Activated naive CD8-positive, alpha-beta T cell treated with anti-CD3 and anti-CD28 coated beads, Interleukin-2, amount 10 ng/mL, durations not matched to agents 7 days and 5 days (primary cell): Measurements from ENCODE around the gene BOD1L1. TPM values are rescaled to one million over a fixed set of nuclear protein-coding genes. Genes with fewer than 3 reads are reported as not detected.

Experiments used
- ATAC-seq: fragments of 150-1000 bp; cut with Tn5 transposase; one replicate; pipeline ENCODE4 v1.10.0; 2021; ENCODE audit warnings: low read depth, moderate library complexity
- POLR2A ChIA-PET: fragments of 350-600 bp; sonication (Branson Sonifier 250); formaldehyde crosslinking; loops from one replicate; lab custom pipeline; 2021; ENCODE audit warnings: antibody characterized with exemption; lab: Charles Lee
- DNase-seq: peaks from one replicate; pipeline ENCODE4 v3.0.0; 2021
- H3K27ac Mint-ChIP-seq: one replicate; pipeline ENCODE4 v1.8.0; 2022; ENCODE audit warnings: mild to moderate bottlenecking, mixed read lengths
- H3K27me3 Mint-ChIP-seq: one replicate; pipeline ENCODE4 v1.8.0; 2022; ENCODE audit warnings: mild to moderate bottlenecking, moderate library complexity, mixed read lengths
- H3K36me3 Mint-ChIP-seq: one replicate; pipeline ENCODE4 v1.8.0; 2021; ENCODE audit warnings: mild to moderate bottlenecking, mixed read lengths
- H3K4me1 Mint-ChIP-seq: one replicate; pipeline ENCODE4 v1.8.0; 2021; ENCODE audit warnings: mixed read lengths
- H3K4me3 Mint-ChIP-seq: one replicate; pipeline ENCODE4 v1.8.0; 2022; ENCODE audit warnings: mild to moderate bottlenecking, moderate library complexity, mixed read lengths
- H3K9me3 Mint-ChIP-seq: one replicate; pipeline ENCODE4 v1.8.0; 2021; ENCODE audit warnings: mixed read lengths
- total RNA-seq, 2 experiments: library from RNA; stranded (reverse); gene quantifications; one replicate each; pipeline ENCODE4 v1.2.3, GENCODE V29; 2021

Gene BOD1L1
- total RNA-seq, 2 experiments from 2014 or later: 50.6 to 52.5 TPM

DNA sequence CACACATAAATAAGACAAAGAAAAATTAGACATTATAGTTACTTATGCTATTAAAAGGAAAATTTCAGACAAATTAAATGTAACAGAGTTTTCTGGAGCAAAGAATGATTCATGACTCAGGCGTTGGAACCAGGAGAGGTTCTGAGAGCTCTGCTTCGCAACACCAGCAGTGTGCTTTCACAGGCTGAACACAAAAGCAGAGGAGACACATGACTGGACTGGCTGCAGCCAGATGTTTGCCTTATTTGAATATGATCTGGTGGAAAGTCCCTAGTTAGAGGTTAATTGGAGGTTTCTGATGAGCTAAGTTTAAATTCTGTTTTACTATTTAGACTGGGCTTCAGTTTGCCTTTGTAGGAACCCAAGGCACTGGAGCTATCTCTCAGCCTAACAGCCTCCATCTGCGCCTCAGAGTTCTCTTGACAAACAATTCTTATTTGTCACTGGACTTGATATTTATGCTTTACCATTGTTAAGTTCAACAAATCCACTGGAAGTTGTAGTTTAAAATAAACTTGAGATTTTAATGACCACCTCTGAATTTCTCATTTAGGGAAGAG is 16.2 kb downstream of the BOD1L1 start:
- Mint-ChIP-seq H3K36me3 (peaks cover 32% of the 10 kb centered on the region), H3K4me1 (peaks cover 22% of the 10 kb centered on the region), H3K27ac (no peak overlapping the region), H3K4me3 (no peak overlapping the region), H3K27me3 (no peaks in the 10 kb centered on the region), H3K9me3 (no peaks in the 10 kb centered on the region)
- ATAC-seq (no peak), DNase-seq (no peak)
- POLR2A ChIA-PET: no interaction called here

DNA sequence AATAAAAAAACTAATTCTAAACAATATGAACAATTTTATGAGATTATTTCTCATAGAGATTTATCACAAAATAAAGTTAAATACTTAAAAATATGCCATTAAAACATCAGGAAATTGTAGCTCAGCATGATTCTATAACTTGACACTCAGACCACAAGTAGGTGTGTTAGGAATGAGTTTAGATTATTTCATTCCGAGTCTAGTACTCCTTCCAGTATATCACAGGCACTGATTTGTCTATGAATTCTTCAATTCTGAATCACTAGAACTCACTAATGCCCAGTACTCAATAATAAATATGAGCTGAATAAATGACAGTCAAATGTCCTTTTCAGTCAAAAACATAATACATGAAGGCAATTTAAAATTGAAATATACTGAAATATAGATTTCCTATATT is 22.2 kb downstream of the BOD1L1 start:
- POLR2A ChIA-PET: no interaction called here
- Mint-ChIP-seq H3K27ac (no peak overlapping the region), H3K9me3 (no peaks in the 10 kb centered on the region), H3K4me1 (peaks cover 15% of the 10 kb centered on the region), H3K27me3 (no peaks in the 10 kb centered on the region), H3K4me3 (no peak overlapping the region), H3K36me3 (peaks cover 53% of the 10 kb centered on the region)
- DNase-seq (no peak), ATAC-seq (no peak)

DNA sequence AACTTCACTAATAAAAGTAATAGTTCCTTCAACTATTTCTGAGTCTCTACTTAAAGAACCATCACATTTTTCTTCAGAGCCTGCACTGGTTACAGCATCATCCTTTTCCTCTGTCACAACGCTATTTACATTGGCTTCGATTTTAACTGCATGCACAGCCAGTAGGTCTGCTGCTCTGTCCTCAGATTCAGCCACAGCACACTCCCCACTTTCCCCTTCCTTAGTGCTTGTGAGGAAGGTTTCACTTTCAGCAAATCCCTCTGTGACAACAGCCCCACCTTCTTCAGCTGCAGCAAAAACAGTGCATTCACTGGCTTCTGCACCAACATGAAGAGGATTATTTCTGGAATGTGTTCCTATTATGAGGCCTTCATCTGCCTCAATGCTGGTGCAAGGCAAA is 25.7 kb downstream of the BOD1L1 start:
- Mint-ChIP-seq H3K4me1 (peaks cover 15% of the 10 kb centered on the region), H3K27me3 (no peaks in the 10 kb centered on the region), H3K27ac (peak overlapping the region; percentile 47), H3K4me3 (peak overlapping the region; percentile 10), H3K36me3 (peaks cover 52% of the 10 kb centered on the region), H3K9me3 (no peaks in the 10 kb centered on the region)
- DNase-seq (no peak), ATAC-seq (no peak)
- POLR2A ChIA-PET: no interaction called here

GRCh38 chr4:13601048-13601447 is 26.5 kb downstream of the BOD1L1 start:
- Mint-ChIP-seq H3K9me3 (no peaks in the 10 kb centered on the region), H3K4me3 (no peak overlapping the region), H3K27ac (peak overlapping the region; percentile 47), H3K36me3 (peaks cover 53% of the 10 kb centered on the region), H3K27me3 (no peaks in the 10 kb centered on the region), H3K4me1 (peaks cover 17% of the 10 kb centered on the region)
- POLR2A ChIA-PET: no interaction called here
- ATAC-seq: no peak
- DNase-seq: no peak

DNA sequence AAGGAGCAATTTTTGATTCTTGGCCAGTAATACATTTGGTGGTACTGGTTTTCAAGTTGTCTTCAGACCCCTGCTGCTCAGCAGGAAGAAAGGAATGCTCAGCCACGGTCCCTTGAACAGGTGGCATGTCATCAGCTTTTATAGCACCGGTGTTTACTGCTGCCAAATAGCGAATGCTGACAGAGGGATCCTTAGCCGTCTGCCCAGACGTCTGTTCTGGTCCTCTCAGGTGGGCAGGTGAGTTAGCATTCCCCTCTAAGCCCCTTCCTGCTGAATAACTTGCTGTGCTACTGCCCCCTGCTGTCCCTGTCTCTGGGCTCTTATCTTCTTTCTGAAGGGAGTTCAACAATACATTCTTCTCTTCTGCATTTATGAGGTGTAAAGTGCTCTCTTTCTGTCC is 28.4 kb downstream of the BOD1L1 start:
- H3K4me3 Mint-ChIP-seq: no peak overlapping the region
- no peak for ATAC-seq
- DNase-seq: no peak
- H3K27me3 Mint-ChIP-seq: no peaks in the 10 kb centered on the region
- H3K36me3 Mint-ChIP-seq: peaks cover 51% of the 10 kb centered on the region
- no peaks in the 10 kb centered on the region for H3K9me3 Mint-ChIP-seq
- H3K4me1 Mint-ChIP-seq: peaks cover 17% of the 10 kb centered on the region
- POLR2A ChIA-PET: no interaction called here
- H3K27ac Mint-ChIP-seq: no peak overlapping the region

DNA sequence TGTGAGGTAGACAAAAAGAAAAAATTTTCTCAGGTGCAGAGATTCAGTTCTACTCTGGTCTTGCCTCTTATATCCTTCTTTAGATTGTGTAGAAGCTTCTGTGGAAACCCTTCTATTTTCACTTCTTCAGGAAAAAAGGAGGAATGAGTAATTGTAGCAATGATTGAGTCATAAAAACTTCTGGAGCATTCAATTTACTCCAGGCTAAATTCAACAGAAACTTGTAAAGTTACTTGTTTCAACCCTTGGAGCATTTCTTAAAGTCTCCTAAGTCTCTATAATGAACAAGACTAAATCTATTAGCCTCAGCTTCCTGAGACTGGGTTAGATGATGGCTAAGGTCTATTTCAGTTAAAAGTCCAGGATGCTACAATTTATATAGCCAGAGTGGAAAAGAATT is 29.9 kb downstream of the BOD1L1 start:
- Mint-ChIP-seq H3K27ac (no peak overlapping the region), H3K27me3 (no peaks in the 10 kb centered on the region), H3K36me3 (peaks cover 38% of the 10 kb centered on the region), H3K4me1 (peaks cover 16% of the 10 kb centered on the region), H3K9me3 (no peaks in the 10 kb centered on the region), H3K4me3 (no peak overlapping the region)
- DNase-seq (no peak), ATAC-seq (no peak)
- POLR2A ChIA-PET: no interaction called here

GRCh38 chr4:13597141-13597540 is 30.4 kb downstream of the BOD1L1 start:
- DNase-seq: no peak
- POLR2A ChIA-PET: no interaction called here
- ATAC-seq: no peak
- H3K27me3 Mint-ChIP-seq: no peaks in the 10 kb centered on the region
- peaks cover 33% of the 10 kb centered on the region for H3K36me3 Mint-ChIP-seq
- H3K27ac Mint-ChIP-seq: no peak overlapping the region
- H3K9me3 Mint-ChIP-seq: no peaks in the 10 kb centered on the region
- peaks cover 12% of the 10 kb centered on the region for H3K4me1 Mint-ChIP-seq
- no peak overlapping the region for H3K4me3 Mint-ChIP-seq

GRCh38 chr4:13592220-13592619 is 35.3 kb downstream of the BOD1L1 start:
- ATAC-seq (no peak), DNase-seq (no peak)
- no peak overlapping the region for H3K4me3 Mint-ChIP-seq
- peaks cover 15% of the 10 kb centered on the region for H3K36me3 Mint-ChIP-seq
- POLR2A ChIA-PET: no interaction called here
- H3K27ac Mint-ChIP-seq: no peak overlapping the region
- H3K4me1 Mint-ChIP-seq: peaks cover 2% of the 10 kb centered on the region
- no peaks in the 10 kb centered on the region for H3K9me3 Mint-ChIP-seq
- H3K27me3 Mint-ChIP-seq: no peaks in the 10 kb centered on the region

DNA sequence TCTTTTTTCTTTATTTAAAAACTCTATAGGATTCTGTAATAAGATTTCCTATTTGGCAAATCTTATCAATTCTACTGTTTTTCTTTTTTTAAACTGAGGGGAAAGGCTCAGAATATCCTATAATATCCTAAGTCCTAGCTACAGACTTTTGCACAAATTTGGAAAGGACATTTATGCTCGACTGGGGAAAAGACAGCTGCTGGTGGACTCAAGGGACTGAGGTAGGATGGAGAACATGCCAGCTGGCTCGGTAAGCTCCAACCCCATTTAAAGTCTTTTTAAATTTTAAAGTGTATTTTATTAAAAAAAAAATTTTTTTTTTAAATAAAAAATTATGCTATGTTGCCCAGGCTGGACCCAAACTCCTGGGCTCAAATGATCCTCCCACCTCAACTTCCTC is 36.8 kb downstream of the BOD1L1 start:
- Mint-ChIP-seq H3K27ac (no peak overlapping the region), H3K4me3 (no peak overlapping the region), H3K27me3 (no peaks in the 10 kb centered on the region), H3K4me1 (peaks cover 1% of the 10 kb centered on the region), H3K36me3 (peaks cover 8% of the 10 kb centered on the region), H3K9me3 (no peaks in the 10 kb centered on the region)
- DNase-seq (no peak), ATAC-seq (no peak)
- POLR2A ChIA-PET: no interaction called here

- DNase-seq: no peak
- Mint-ChIP-seq H3K27me3 (no peaks in the 10 kb centered on the region), H3K9me3 (no peaks in the 10 kb centered on the region), H3K4me3 (no peak overlapping the region), H3K4me1 (peaks cover 1% of the 10 kb centered on the region), H3K36me3 (peaks cover 7% of the 10 kb centered on the region), H3K27ac (no peak overlapping the region)
- POLR2A ChIA-PET: no interaction called here
- no peak for ATAC-seq
Observed at GRCh38 chr4:13588954-13589353, 38.6 kb downstream of the BOD1L1 start.

- H3K4me1 Mint-ChIP-seq: peaks cover 1% of the 10 kb centered on the region
- H3K27me3 Mint-ChIP-seq: no peaks in the 10 kb centered on the region
- no peaks in the 10 kb centered on the region for H3K9me3 Mint-ChIP-seq
- no peak overlapping the region for H3K27ac Mint-ChIP-seq
- ATAC-seq (no peak), DNase-seq (no peak)
- H3K36me3 Mint-ChIP-seq: peaks cover 15% of the 10 kb centered on the region
- POLR2A ChIA-PET: no interaction called here
- H3K4me3 Mint-ChIP-seq: no peak overlapping the region
Observed at GRCh38 chr4:13584481-13584880, 43.0 kb downstream of the BOD1L1 start.

GRCh38 chr4:13580036-13580435 is 47.5 kb downstream of the BOD1L1 start:
- H3K4me3 Mint-ChIP-seq: no peak overlapping the region
- H3K36me3 Mint-ChIP-seq: peaks cover 19% of the 10 kb centered on the region
- no peaks in the 10 kb centered on the region for H3K9me3 Mint-ChIP-seq
- ATAC-seq: no peak
- no peaks in the 10 kb centered on the region for H3K4me1 Mint-ChIP-seq
- no peak for DNase-seq
- no peaks in the 10 kb centered on the region for H3K27me3 Mint-ChIP-seq
- POLR2A ChIA-PET: no interaction called here
- no peak overlapping the region for H3K27ac Mint-ChIP-seq

DNA sequence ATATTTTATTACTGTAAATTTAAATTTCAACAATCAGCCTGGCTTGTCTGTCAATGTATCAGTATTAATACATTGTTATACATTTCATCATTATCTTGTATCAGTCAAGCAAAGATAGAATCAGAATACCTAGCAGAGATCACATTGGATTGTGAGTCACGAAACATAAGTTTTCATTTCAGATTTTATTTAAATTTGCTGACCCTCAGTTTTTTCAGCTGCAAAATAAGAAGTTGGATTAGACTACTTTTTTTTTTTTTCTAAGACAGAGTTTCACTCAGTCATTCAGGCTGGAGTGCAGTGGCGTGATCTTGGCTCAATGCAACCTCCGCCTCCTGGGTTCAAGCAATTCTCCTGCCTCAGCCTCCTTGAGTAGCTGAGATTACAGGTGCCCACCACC is 49.9 kb downstream of the BOD1L1 start:
- peaks cover 4% of the 10 kb centered on the region for H3K4me1 Mint-ChIP-seq
- DNase-seq (no peak), ATAC-seq (no peak)
- no peak overlapping the region for H3K4me3 Mint-ChIP-seq
- H3K27ac Mint-ChIP-seq: no peak overlapping the region
- no peaks in the 10 kb centered on the region for H3K9me3 Mint-ChIP-seq
- H3K36me3 Mint-ChIP-seq: peaks cover 17% of the 10 kb centered on the region
- POLR2A ChIA-PET: no interaction called here
- no peaks in the 10 kb centered on the region for H3K27me3 Mint-ChIP-seq

DNA sequence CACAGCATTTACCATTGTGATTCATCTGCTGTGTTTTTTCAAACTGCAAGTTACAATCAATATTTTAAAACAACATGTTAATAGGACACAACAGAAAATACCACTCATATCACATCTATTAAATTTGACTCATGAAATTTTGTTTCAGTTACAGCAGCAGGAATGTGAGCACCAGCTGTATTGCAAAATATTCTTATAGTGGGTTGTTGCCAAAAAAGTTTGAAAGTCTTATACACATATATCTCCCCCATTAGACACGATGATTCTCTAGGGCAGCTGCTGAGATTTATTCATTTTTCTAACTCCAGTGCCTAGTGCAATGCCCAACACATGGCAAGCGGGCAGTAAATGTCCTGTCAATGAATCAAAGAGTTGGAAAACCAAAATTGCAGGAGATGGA is 56.6 kb downstream of the BOD1L1 start:
- DNase-seq (no peak), ATAC-seq (no peak)
- Mint-ChIP-seq H3K36me3 (peaks cover 17% of the 10 kb centered on the region), H3K27ac (no peak overlapping the region), H3K4me3 (no peak overlapping the region), H3K27me3 (no peaks in the 10 kb centered on the region), H3K9me3 (no peaks in the 10 kb centered on the region), H3K4me1 (peaks cover 4% of the 10 kb centered on the region)
- POLR2A ChIA-PET: no interaction called here

DNA sequence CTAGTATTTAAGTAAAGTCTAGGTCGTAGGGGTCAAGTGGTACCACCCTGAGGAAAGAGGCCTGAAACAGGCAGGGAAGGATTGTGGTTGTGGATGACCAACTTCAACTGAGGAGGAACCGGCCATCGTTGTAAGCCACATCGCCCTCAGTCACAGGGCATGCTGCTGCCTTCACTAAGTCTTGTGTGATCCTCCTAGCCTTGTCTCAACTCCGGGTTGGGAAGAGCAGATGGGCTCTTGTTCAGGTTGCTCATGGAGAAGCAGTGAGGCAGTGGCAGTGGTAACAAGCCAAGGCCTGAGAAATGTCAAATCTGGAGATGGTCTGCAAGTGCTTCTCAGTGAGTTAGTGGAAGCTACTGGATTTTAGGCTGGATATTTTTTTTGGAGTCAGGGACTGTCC is 60.4 kb downstream of the BOD1L1 start:
- ATAC-seq (no peak), DNase-seq (no peak)
- H3K36me3 Mint-ChIP-seq: peaks cover 19% of the 10 kb centered on the region
- no peak overlapping the region for H3K4me3 Mint-ChIP-seq
- H3K4me1 Mint-ChIP-seq: no peaks in the 10 kb centered on the region
- no peaks in the 10 kb centered on the region for H3K9me3 Mint-ChIP-seq
- H3K27ac Mint-ChIP-seq: no peak overlapping the region
- H3K27me3 Mint-ChIP-seq: no peaks in the 10 kb centered on the region
- POLR2A ChIA-PET: no interaction called here
